HepG2 (cell line): ENCODE data around the gene PCSK2. TPM values are rescaled to one million over a fixed set of nuclear protein-coding genes. Genes with fewer than 3 reads are reported as not detected.
A peak's percentile ranks its signal among the peaks of the same experiment; 100 is the strongest.

Experiments used
- ATAC-seq: fragments of 200-7000 bp; cut with Tn5 transposase; 3 replicates; pipeline ENCODE4 v1.9.1; 2020; ENCODE audit warnings: mild to moderate bottlenecking, moderate library complexity
- BruUV-seq: library from RNA; stranded (reverse); fragments of 400-500 nt; replicated peaks from 2 replicates; lab custom pipeline; 2021; lab: Mats Ljungman, UMichigan
- CTCF ChIA-PET: fragments of 300-600 bp; formaldehyde crosslinking; extraction: SDS; loops from one replicate; lab custom pipeline; 2021; ENCODE audit warnings: low total read pairs, inconsistent platforms, low intra/inter-chr PET ratio; lab: Yijun Ruan, JAX
- POLR2A ChIA-PET: fragments of 350-600 bp; sonication (Branson Sonifier 250); formaldehyde crosslinking; loops from one replicate; lab custom pipeline; 2020; ENCODE audit warnings: antibody characterized with exemption, inconsistent platforms; lab: Yijun Ruan, JAX
- DNase-seq: peaks from one replicate; pipeline ENCODE4 v3.0.0-alpha.2; 2015; ENCODE audit warnings: low spot score
- FAIRE-seq: peaks from 3 replicates; lab custom pipeline; 2011; peaks lifted over from hg19 to GRCh38; lab: Jason Lieb, UNC
- H2AFZ ChIP-seq: one replicate; pipeline ENCODE4 v1.6.1; 2011; ENCODE audit warnings: low read length, inconsistent platforms
- H3K27ac ChIP-seq: fragments of 300-600 bp; 3 replicates; pipeline ENCODE4 v1.8.0; 2011; ENCODE audit warnings: mixed run types, mild to moderate bottlenecking, mixed read lengths, low read length, inconsistent platforms; ENCODE audit not compliant: insufficient read depth; ENCODE audit errors: extremely low read length
- H3K27me3 ChIP-seq, 2 experiments: fragments of 200-600 bp in 1 of 2; 2 replicates in 1 of 2; 3 replicates in 1 of 2; pipeline versions ENCODE4 v1.6.0 to v1.8.0; 2011; ENCODE audit warnings: low read length in 2 of 2, mild to moderate bottlenecking in 2 of 2, moderate library complexity in 2 of 2, inconsistent platforms in 1 of 2; ENCODE audit not compliant: insufficient read depth in 2 of 2, control insufficient read depth in 1 of 2
- H3K36me3 ChIP-seq, 2 experiments: fragments of 200-600 bp in 1 of 2; replicated peaks in 1 of 2; 2 replicates in 1 of 2; 3 replicates in 1 of 2; pipeline versions ENCODE4 v1.5.1 to v1.8.0; 2011; ENCODE audit warnings: low read length in 2 of 2, inconsistent platforms in 1 of 2; ENCODE audit not compliant: insufficient read depth in 2 of 2, control insufficient read depth in 1 of 2
- H3K4me1 ChIP-seq: 2 replicates; pipeline ENCODE4 v1.5.1; 2012; ENCODE audit warnings: low read length, inconsistent platforms; ENCODE audit not compliant: insufficient read depth
- H3K4me2 ChIP-seq: 2 replicates; pipeline ENCODE4 v1.6.0; 2011; ENCODE audit warnings: low read depth, low read length, inconsistent platforms
- H3K4me3 ChIP-seq, 3 experiments: fragments of 200-600 bp in 1 of 3; sonication (generic), shearing (Covaris generic) in 1 of 3; replicated peaks in 1 of 3; 2 replicates each; pipeline ENCODE4 v1.5.1; 2011 to 2016; ENCODE audit warnings: low read length in 3 of 3, inconsistent platforms in 2 of 3, low read depth in 2 of 3, mild to moderate bottlenecking in 2 of 3, control low read depth in 1 of 3, mixed read lengths in 1 of 3; ENCODE audit not compliant: insufficient read depth in 1 of 3
- H3K79me2 ChIP-seq: one replicate; pipeline ENCODE4 v1.6.1; 2011; ENCODE audit warnings: low read length, inconsistent platforms; ENCODE audit not compliant: insufficient read depth
- H3K9ac ChIP-seq: 2 replicates; pipeline ENCODE4 v1.6.0; 2011; ENCODE audit warnings: mild to moderate bottlenecking, low read depth, low read length, inconsistent platforms; ENCODE audit not compliant: insufficient read depth
- H3K9me3 ChIP-seq: 2 replicates; pipeline ENCODE4 v1.5.1; 2012; ENCODE audit warnings: mild to moderate bottlenecking, low read length
- H4K20me1 ChIP-seq: 2 replicates; pipeline ENCODE4 v1.6.0; 2011; ENCODE audit warnings: inconsistent platforms, mild to moderate bottlenecking, low read length, moderate library complexity; ENCODE audit not compliant: insufficient read depth
- BCL6 ChIP-seq: IDR thresholded peaks from 2 replicates; pipeline ENCODE4 v1.6.1; 2016; ENCODE audit warnings: missing genetic modification reagents, missing compliant biosample characterization
- FOXA1 ChIP-seq, 2 experiments: fragments of 450-650 bp in 1 of 2; sonication (generic) in 1 of 2; formaldehyde crosslinking in 1 of 2; IDR thresholded peaks; 2 replicates each; pipeline versions ENCODE4 v1.4.0 to v1.6.1; 2016 to 2020; ENCODE audit warnings: missing genetic modification reagents in 1 of 2
- GATA4 ChIP-seq: sonication (generic); IDR thresholded peaks from 2 replicates; pipeline ENCODE4 v1.6.1; 2016; ENCODE audit warnings: antibody characterized with exemption, low read depth, borderline replicate concordance
- KLF16 ChIP-seq, 2 experiments: sonication (generic) in 1 of 2; formaldehyde crosslinking in 1 of 2; IDR thresholded peaks; 2 replicates each; pipeline versions ENCODE4 v1.6.1 to v1.8.0; 2016 to 2023; ENCODE audit warnings: missing genetic modification reagents in 2 of 2, missing compliant biosample characterization in 1 of 2
- NFYB ChIP-seq: sonication (generic); formaldehyde crosslinking; IDR thresholded peaks from 2 replicates; pipeline ENCODE4 v1.4.0; 2020; ENCODE audit warnings: missing genetic modification reagents
- PRPF4 ChIP-seq: fragments of 200-400 bp; formaldehyde crosslinking; IDR thresholded peaks from 2 replicates; pipeline ENCODE4 v1.6.1; 2016; ENCODE audit warnings: low read length, low read depth; ENCODE audit not compliant: poor library complexity, severe bottlenecking
- RELA ChIP-seq: sonication (generic); formaldehyde crosslinking; IDR thresholded peaks from 2 replicates; pipeline ENCODE4 v1.4.0; 2020; ENCODE audit warnings: missing genetic modification reagents
- ZNF180 ChIP-seq: sonication (generic); formaldehyde crosslinking; IDR thresholded peaks from 2 replicates; pipeline ENCODE4 v1.4.0; 2020; ENCODE audit warnings: low read depth, missing genetic modification reagents, borderline replicate concordance
- ZNF343 ChIP-seq: sonication (generic); formaldehyde crosslinking; IDR thresholded peaks from 2 replicates; pipeline ENCODE4 v1.4.0; 2020; ENCODE audit warnings: mild to moderate bottlenecking, missing genetic modification reagents
- ZNF362 ChIP-seq: sonication (generic); formaldehyde crosslinking; IDR thresholded peaks from 2 replicates; pipeline ENCODE4 v1.4.0; 2020; ENCODE audit warnings: missing genetic modification reagents, mild to moderate bottlenecking, borderline replicate concordance
- ZNF605 ChIP-seq: sonication (generic); formaldehyde crosslinking; IDR thresholded peaks from 2 replicates; pipeline ENCODE4 v1.8.0; 2022; ENCODE audit warnings: mild to moderate bottlenecking, missing genetic modification reagents
- WGBS: methylation state at CpG from one replicate; pipeline ENCODE4 v1.1.6; 2017; ENCODE audit warnings: low lambda C conversion rate; 5-methylcytosine and 5-hydroxymethylcytosine counted together
- in situ Hi-C: cut with HindIII; loops from 2 replicates; pipeline ENCODE4 v1.10.0; 2017; ENCODE audit warnings: low pct_unique_long_range_greater_than_20kb; ENCODE audit not compliant: extremely low pct_ligation_motif_present
- intact Hi-C: fragments of 100-400 bp; cut with micrococcal nuclease; formaldehyde crosslinking; loops from one replicate; pipeline ENCODE4 v1.10.0; 2022; ENCODE audit not compliant: unreplicated experiment
- polyA plus RNA-seq, 8 experiments: library from polyadenylated mRNA; depleted of rRNA in 3 of 8; stranded (reverse) in 7 of 8; unstranded in 1 of 8; fragments of >200 nt; fragmentation: Illumina TruSeq in 4 of 8; extraction: Trizol in 4 of 8; gene quantifications; 2 replicates each; pipeline versions ENCODE4 v1.2.1 to v1.2.3, GENCODE V29; 2011 to 2016; ENCODE audit warnings: low read depth in 4 of 8, missing spikeins in 1 of 8, mixed read lengths in 1 of 8; ENCODE audit not compliant: insufficient read depth in 1 of 8
- total RNA-seq, 5 experiments: library from RNA; depleted of rRNA; stranded (reverse); fragments of >200 nt; fragmentation: Illumina TruSeq; extraction: Trizol; gene quantifications; 2 replicates each; pipeline ENCODE4 v1.2.3, GENCODE V29; 2016; ENCODE audit warnings: low read depth in 1 of 5
- TF ChIP-seq, protein P1 (sequence below), 2 experiments: sonication (generic) in 1 of 2; formaldehyde crosslinking in 1 of 2; IDR thresholded peaks; 2 replicates each; pipeline versions ENCODE4 v1.5.1 to v1.6.1; 2011 to 2020; ENCODE audit warnings: borderline replicate concordance in 1 of 2, low read depth in 1 of 2, low read length in 1 of 2, mild to moderate bottlenecking in 1 of 2, missing genetic modification reagents in 1 of 2, moderate library complexity in 1 of 2

PCSK2 gene
- total and polyA plus RNA-seq, 2 of the 13 experiments (the other 11 are each of a cell fraction or from before 2014, with no cell fraction given): not detected

- TF ChIP-seq BCL6 (CRISPR knock-in tag): peak; percentile 68
- no peak for TF ChIP-seq GATA4
- TF ChIP-seq FOXA1 (IDR thresholded peaks at IDR 0.05): no peak
- no peak for TF ChIP-seq FOXA1 (CRISPR knock-in tag; IDR thresholded peaks at IDR 0.05)
- TF ChIP-seq ZNF362: no peak
- no peak for TF ChIP-seq PRPF4
- Histone ChIP-seq H3K4me3 (no peak overlapping the region), H3K4me2 (no peak overlapping the region), H2AFZ (no peak overlapping the region), H3K27ac (no peak overlapping the region), H3K36me3 (no peaks in the 10 kb centered on the region), H4K20me1 (no peaks in the 10 kb centered on the region), H3K9me3 (no peaks in the 10 kb centered on the region), H3K9ac (no peak overlapping the region), H3K27me3 (peaks cover 2 to 41% of the 10 kb centered on the region in 2 experiments; a peak in 4 of 5 replicates), H3K4me1 (peaks cover 9% of the 10 kb centered on the region; the same call in 1 of the 2 replicates), H3K79me2 (no peaks in the 10 kb centered on the region)
- ChIA-PET POLR2A (interaction anchor here (1.3 kb wide), 1 partner anchor 10 kb away, joined by 3 read pairs; no protein-coding TSS in a partner anchor), CTCF (no interaction called here)
- BruUV-seq: no TSS peak
- no peak for FAIRE-seq
- DNase-seq: peak; percentile 44
- intact Hi-C loops: no loop called here
- peak; percentile 27; the same call in 2 of the 3 replicates for ATAC-seq
- in situ Hi-C loops: loop anchor here (25.0 kb wide), 1 partner anchor 772 kb away; the partner anchor contains the start of gene ZNF133
- 0% methylated on average over 3 of the region's 3 CpGs for WGBS
Observed at GRCh38 chr20:17515053-17515452, 288.2 kb downstream of the PCSK2 start.

DNA sequence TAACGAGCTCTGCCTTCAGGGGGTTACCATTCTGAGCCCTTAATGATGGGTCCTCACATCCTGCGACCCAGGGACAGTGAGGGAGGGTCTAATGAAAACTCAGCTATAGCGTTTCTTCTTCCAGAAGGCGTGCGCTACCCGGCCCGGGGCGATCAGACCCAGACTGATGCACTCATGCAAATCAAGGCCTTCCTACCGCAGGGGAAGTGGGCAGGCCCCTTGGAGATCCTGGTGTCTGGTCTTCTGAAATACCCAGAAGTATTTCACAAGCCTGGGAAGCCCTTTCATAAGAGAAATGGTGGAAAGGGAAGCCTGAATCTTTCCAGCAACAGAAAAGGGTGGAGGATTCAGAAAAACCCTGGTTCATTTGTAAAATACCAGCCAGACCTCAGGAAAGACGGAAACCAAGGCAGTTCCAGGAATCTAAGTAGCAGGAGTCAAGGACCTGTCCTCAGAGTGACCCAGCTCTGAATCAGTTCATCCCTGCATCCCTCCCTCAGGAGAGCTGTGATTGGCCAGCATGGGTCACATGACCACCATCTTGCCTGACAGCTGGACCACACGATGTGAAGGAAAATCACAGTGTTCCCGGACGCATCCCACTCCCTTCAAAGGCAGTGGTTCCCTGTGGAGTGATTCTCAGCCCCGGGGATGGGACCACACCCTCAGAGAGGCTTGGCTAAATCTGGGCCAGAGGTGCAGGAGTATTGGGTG, 291.7 kb downstream of the PCSK2 start:
- Histone ChIP-seq H3K9me3 (no peaks in the 10 kb centered on the region), H3K36me3 (no peaks in the 10 kb centered on the region), H3K4me3 (no peak overlapping the region), H2AFZ (no peak overlapping the region), H3K9ac (no peak overlapping the region), H3K4me2 (no peak overlapping the region), H3K4me1 (peaks cover 9% of the 10 kb centered on the region; the same call in 1 of the 2 replicates), H3K27me3 (peaks cover 4 to 50% of the 10 kb centered on the region in 2 experiments; a peak in 4 of 5 replicates), H4K20me1 (no peaks in the 10 kb centered on the region), H3K79me2 (no peaks in the 10 kb centered on the region), H3K27ac (no peak overlapping the region)
- no peak for ATAC-seq
- FAIRE-seq: no peak
- ChIA-PET CTCF (no interaction called here), POLR2A (interaction anchor here (1.0 kb wide), 1 partner anchor 13 kb away, joined by 3 read pairs; no protein-coding TSS in a partner anchor)
- intact Hi-C loops: no loop called here
- DNase-seq: no peak
- no TSS peak for BruUV-seq
- in situ Hi-C loops: loop anchor here (25.0 kb wide), 1 partner anchor 769 kb away; the partner anchor contains the start of gene ZNF133
- 40% methylated on average over 14 of the region's 14 CpGs for WGBS
- TF ChIP-seq KLF16 (CRISPR knock-in tag; IDR thresholded peaks at IDR 0.05): no peak
- TF ChIP-seq ZNF343 (CRISPR knock-in tag): no peak
- TF ChIP-seq, protein P1, sequence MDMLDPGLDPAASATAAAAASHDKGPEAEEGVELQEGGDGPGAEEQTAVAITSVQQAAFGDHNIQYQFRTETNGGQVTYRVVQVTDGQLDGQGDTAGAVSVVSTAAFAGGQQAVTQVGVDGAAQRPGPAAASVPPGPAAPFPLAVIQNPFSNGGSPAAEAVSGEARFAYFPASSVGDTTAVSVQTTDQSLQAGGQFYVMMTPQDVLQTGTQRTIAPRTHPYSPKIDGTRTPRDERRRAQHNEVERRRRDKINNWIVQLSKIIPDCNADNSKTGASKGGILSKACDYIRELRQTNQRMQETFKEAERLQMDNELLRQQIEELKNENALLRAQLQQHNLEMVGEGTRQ (IDR thresholded peaks at IDR 0.05; ENCODE audit: low read depth, low read length): 0 out of 2 replicates have a peak, but pooled peaks have one; percentile 33
- TF ChIP-seq, protein P1 (CRISPR knock-in tag; IDR thresholded peaks at IDR 0.05; ENCODE audit: borderline replicate concordance): no peak; the same call in 1 of the 2 replicates
- no peak for TF ChIP-seq ZNF180 (CRISPR knock-in tag)
- TF ChIP-seq ZNF605 (CRISPR knock-in tag): no peak
- TF ChIP-seq RELA (CRISPR knock-in tag): no peak
- peak; percentile 54; the same call in 1 of the 2 replicates for TF ChIP-seq NFYB
